Osteocyte (in vitro differentiated cells): ENCODE data around the gene DAAM1. TPM values are rescaled to one million over a fixed set of nuclear protein-coding genes. Genes with fewer than 3 reads are reported as not detected.

Experiments
- DNase-seq: peaks from one replicate; pipeline ENCODE4 v3.0.0; 2021; ENCODE audit warnings: mixed read lengths; ENCODE audit not compliant: unreplicated experiment; ENCODE audit errors: extremely low spot score
- H3K27ac Mint-ChIP-seq: one replicate; pipeline ENCODE4 v1.8.0; 2021; ENCODE audit warnings: mild to moderate bottlenecking, mixed read lengths; ENCODE audit not compliant: unreplicated experiment
- H3K27me3 Mint-ChIP-seq: one replicate; pipeline ENCODE4 v1.8.0; 2021; ENCODE audit warnings: mixed read lengths; ENCODE audit not compliant: unreplicated experiment
- H3K36me3 Mint-ChIP-seq: one replicate; pipeline ENCODE4 v1.8.0; 2021; ENCODE audit warnings: mixed read lengths; ENCODE audit not compliant: unreplicated experiment
- H3K4me1 Mint-ChIP-seq: one replicate; pipeline ENCODE4 v1.8.0; 2021; ENCODE audit warnings: mixed read lengths; ENCODE audit not compliant: unreplicated experiment
- H3K4me3 Mint-ChIP-seq: one replicate; pipeline ENCODE4 v1.8.0; 2021; ENCODE audit warnings: mild to moderate bottlenecking, moderate library complexity, mixed read lengths; ENCODE audit not compliant: unreplicated experiment
- H3K9me3 Mint-ChIP-seq: one replicate; pipeline ENCODE4 v1.8.0; 2021; ENCODE audit warnings: mixed read lengths; ENCODE audit not compliant: unreplicated experiment
- CTCF ChIP-seq: fragments of 200-600 bp; sonication (generic); IDR thresholded peaks from 2 replicates; pipeline ENCODE4 v1.5.0; 2021; ENCODE audit warnings: antibody characterized with exemption, mild to moderate bottlenecking, moderate library complexity
- total RNA-seq: library from RNA; stranded (reverse); gene quantifications from 2 replicates; pipeline ENCODE4 v1.2.1, GENCODE V29; 2021

Gene DAAM1
- total RNA-seq, 1 donor from 2014 or later = 22.8 TPM

GRCh38 chr14:59356767-59357166, 168.3 kb downstream of the DAAM1 start:
- DNase-seq = no peak
- Mint-ChIP-seq H3K27ac (no peak overlapping the region), H3K27me3 (no peaks in the 10 kb centered on the region), H3K36me3 (peaks cover 44% of the 10 kb centered on the region), H3K4me1 (peaks cover 2% of the 10 kb centered on the region), H3K9me3 (no peaks in the 10 kb centered on the region), H3K4me3 (no peak overlapping the region)
- TF ChIP-seq CTCF = no peak

- no peak for TF ChIP-seq CTCF
- no peak for DNase-seq
- no peaks in the 10 kb centered on the region for H3K9me3 Mint-ChIP-seq
- no peak overlapping the region for H3K27ac Mint-ChIP-seq
- no peak overlapping the region for H3K4me3 Mint-ChIP-seq
- H3K36me3 Mint-ChIP-seq = peaks cover 40% of the 10 kb centered on the region
- peaks cover 5% of the 10 kb centered on the region for H3K4me1 Mint-ChIP-seq
- no peaks in the 10 kb centered on the region for H3K27me3 Mint-ChIP-seq
These were observed 169.6 kb downstream of the DAAM1 start for GRCh38 chr14:59358102-59358501.

- Mint-ChIP-seq H3K27me3 (no peaks in the 10 kb centered on the region), H3K9me3 (no peaks in the 10 kb centered on the region), H3K36me3 (peaks cover 34% of the 10 kb centered on the region), H3K27ac (no peak overlapping the region), H3K4me3 (no peak overlapping the region), H3K4me1 (peaks cover 12% of the 10 kb centered on the region)
- no peak for DNase-seq
- TF ChIP-seq CTCF = no peak
These were observed 170.3 kb downstream of the DAAM1 start for GRCh38 chr14:59358784-59359183.

- H3K4me3 Mint-ChIP-seq = no peak overlapping the region
- H3K27me3 Mint-ChIP-seq = no peaks in the 10 kb centered on the region
- peaks cover 16% of the 10 kb centered on the region for H3K4me1 Mint-ChIP-seq
- H3K36me3 Mint-ChIP-seq = peaks cover 35% of the 10 kb centered on the region
- H3K9me3 Mint-ChIP-seq = no peaks in the 10 kb centered on the region
- no peak for DNase-seq
- no peak overlapping the region for H3K27ac Mint-ChIP-seq
- no peak for TF ChIP-seq CTCF
These were observed 171.1 kb downstream of the DAAM1 start for GRCh38 chr14:59359431-59360124.

DNA sequence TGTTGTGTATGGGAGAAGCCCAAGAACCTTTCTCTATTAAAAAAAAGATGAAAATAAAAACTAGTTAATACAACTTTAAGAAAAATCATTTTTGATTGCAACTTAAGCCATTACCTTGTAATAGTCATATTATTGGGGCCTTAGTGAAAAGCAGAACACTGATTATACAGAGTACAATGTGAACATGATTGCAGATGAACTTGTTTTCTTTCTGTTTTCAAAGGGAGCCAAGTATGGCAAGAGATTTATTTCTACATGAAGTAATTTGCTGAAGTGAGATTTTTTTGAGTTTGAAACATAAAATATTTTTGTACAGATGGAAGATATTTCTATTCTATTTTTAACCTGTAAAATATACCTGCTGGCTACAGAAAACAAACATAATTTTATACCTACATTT, 171.8 kb downstream of the DAAM1 start:
- no peaks in the 10 kb centered on the region for H3K27me3 Mint-ChIP-seq
- no peaks in the 10 kb centered on the region for H3K9me3 Mint-ChIP-seq
- DNase-seq = no peak
- H3K4me3 Mint-ChIP-seq = no peak overlapping the region
- no peak for TF ChIP-seq CTCF
- H3K36me3 Mint-ChIP-seq = peaks cover 37% of the 10 kb centered on the region
- H3K4me1 Mint-ChIP-seq = peaks cover 16% of the 10 kb centered on the region
- H3K27ac Mint-ChIP-seq = no peak overlapping the region
